HUES48 (cell line): ENCODE measurements around the gene RAB3IL1.

ENCODE experiments used
- H3K27ac ChIP-seq: one replicate; pipeline ENCODE4 v1.7.0; 2013; ENCODE audit warnings: low read depth, low read length, inconsistent platforms
- H3K27me3 ChIP-seq: 2 replicates; pipeline ENCODE4 v1.6.1; 2013; ENCODE audit warnings: mild to moderate bottlenecking, low read length; ENCODE audit not compliant: control insufficient read depth, insufficient read depth
- H3K36me3 ChIP-seq: 2 replicates; pipeline ENCODE4 v1.6.1; 2013; ENCODE audit warnings: low read length; ENCODE audit not compliant: control insufficient read depth, insufficient read depth
- H3K4me1 ChIP-seq: 2 replicates; pipeline ENCODE4 v1.6.1; 2013; ENCODE audit warnings: mild to moderate bottlenecking, low read length; ENCODE audit not compliant: control insufficient read depth, insufficient read depth
- H3K4me3 ChIP-seq: 2 replicates; pipeline ENCODE4 v1.5.1; 2013; ENCODE audit warnings: mild to moderate bottlenecking, low read depth, low read length
- H3K9ac ChIP-seq: 2 replicates; pipeline ENCODE4 v1.6.1; 2013; ENCODE audit warnings: mild to moderate bottlenecking, low read depth, low read length, moderate library complexity
- H3K9me3 ChIP-seq: 2 replicates; pipeline ENCODE4 v1.6.1; 2013; ENCODE audit warnings: low read length; ENCODE audit not compliant: control insufficient read depth, insufficient read depth

Gene RAB3IL1

GRCh38 chr11:61899146-61899841 is 18.1 kb downstream of the RAB3IL1 start:
- no peaks in the 10 kb centered on the region for H3K36me3 ChIP-seq
- no peaks in the 10 kb centered on the region for H3K9me3 ChIP-seq
- no peak overlapping the region for H3K9ac ChIP-seq
- peaks cover 4% of the 10 kb centered on the region; the same call in 1 of the 2 replicates for H3K4me1 ChIP-seq
- H3K27me3 ChIP-seq: no peaks in the 10 kb centered on the region
- H3K4me3 ChIP-seq: no peak overlapping the region
- H3K27ac ChIP-seq: no peak overlapping the region

GRCh38 chr11:61898247-61898582 is 19.2 kb downstream of the RAB3IL1 start:
- no peak overlapping the region for H3K9ac ChIP-seq
- H3K36me3 ChIP-seq: no peaks in the 10 kb centered on the region
- peaks cover 4% of the 10 kb centered on the region; the same call in 1 of the 2 replicates for H3K4me1 ChIP-seq
- H3K27me3 ChIP-seq: no peaks in the 10 kb centered on the region
- H3K4me3 ChIP-seq: no peak overlapping the region
- no peaks in the 10 kb centered on the region for H3K9me3 ChIP-seq
- no peak overlapping the region for H3K27ac ChIP-seq

- Histone ChIP-seq H3K4me3 (no peak overlapping the region), H3K9ac (no peak overlapping the region), H3K4me1 (peaks cover 4% of the 10 kb centered on the region; the same call in 1 of the 2 replicates), H3K9me3 (no peaks in the 10 kb centered on the region), H3K36me3 (no peaks in the 10 kb centered on the region), H3K27me3 (no peaks in the 10 kb centered on the region), H3K27ac (no peak overlapping the region)
Observed at GRCh38 chr11:61897387-61898246, 19.7 kb downstream of the RAB3IL1 start.

- no peak overlapping the region for H3K9ac ChIP-seq
- no peaks in the 10 kb centered on the region for H3K36me3 ChIP-seq
- H3K27me3 ChIP-seq: no peaks in the 10 kb centered on the region
- peaks cover 4% of the 10 kb centered on the region; the same call in 1 of the 2 replicates for H3K4me1 ChIP-seq
- no peaks in the 10 kb centered on the region for H3K9me3 ChIP-seq
- H3K27ac ChIP-seq: no peak overlapping the region
- no peak overlapping the region for H3K4me3 ChIP-seq
Observed at GRCh38 chr11:61896665-61897386, 20.5 kb downstream of the RAB3IL1 start.

GRCh38 chr11:61895718-61896059 is 21.7 kb downstream of the RAB3IL1 start:
- Histone ChIP-seq H3K4me3 (no peak overlapping the region), H3K36me3 (no peaks in the 10 kb centered on the region), H3K9me3 (no peaks in the 10 kb centered on the region), H3K27me3 (no peaks in the 10 kb centered on the region), H3K9ac (no peak overlapping the region), H3K27ac (no peak overlapping the region), H3K4me1 (peaks cover 4% of the 10 kb centered on the region; the same call in 1 of the 2 replicates)

- H3K9me3 ChIP-seq: no peaks in the 10 kb centered on the region
- no peak overlapping the region for H3K4me3 ChIP-seq
- H3K36me3 ChIP-seq: no peaks in the 10 kb centered on the region
- H3K27me3 ChIP-seq: no peaks in the 10 kb centered on the region
- H3K27ac ChIP-seq: no peak overlapping the region
- peaks cover 4% of the 10 kb centered on the region; the same call in 1 of the 2 replicates for H3K4me1 ChIP-seq
- H3K9ac ChIP-seq: no peak overlapping the region
Observed at GRCh38 chr11:61895046-61895717, 22.2 kb downstream of the RAB3IL1 start.

- no peak overlapping the region for H3K4me3 ChIP-seq
- no peaks in the 10 kb centered on the region for H3K9me3 ChIP-seq
- H3K27me3 ChIP-seq: no peaks in the 10 kb centered on the region
- peaks cover 4% of the 10 kb centered on the region; the same call in 1 of the 2 replicates for H3K4me1 ChIP-seq
- H3K27ac ChIP-seq: no peak overlapping the region
- H3K36me3 ChIP-seq: no peaks in the 10 kb centered on the region
- no peak overlapping the region for H3K9ac ChIP-seq
Observed at GRCh38 chr11:61893981-61894380, 23.4 kb downstream of the RAB3IL1 start.

GRCh38 chr11:61892085-61892370 is 25.3 kb downstream of the RAB3IL1 start:
- Histone ChIP-seq H3K4me1 (peaks cover under 1% of the 10 kb centered on the region; the same call in 1 of the 2 replicates), H3K9me3 (no peaks in the 10 kb centered on the region), H3K4me3 (peak overlapping the region; percentile 87), H3K27ac (no peak overlapping the region), H3K27me3 (no peaks in the 10 kb centered on the region), H3K9ac (no peak overlapping the region), H3K36me3 (no peaks in the 10 kb centered on the region)

GRCh38 chr11:61891331-61892084 is 25.9 kb downstream of the RAB3IL1 start, which contains the start of gene FADS3:
Gene FADS3 (minus strand): TSS chr11:61891545. CDS start chr11:61891381, 164 bp downstream.
- Histone ChIP-seq H3K36me3 (no peaks in the 10 kb centered on the region), H3K9ac (peak within 1 kb of the TSS; percentile 65), H3K4me3 (peak within 1 kb of the TSS; percentile 87), H3K4me1 (no peaks in the 10 kb centered on the region), H3K27ac (no peak within 1 kb of the TSS), H3K27me3 (no peaks in the 10 kb centered on the region), H3K9me3 (no peaks in the 10 kb centered on the region)
